ENCODE results near the gene THNSL1.
"Not testable (repeated sequence)": the region's sequence is repeated elsewhere in the genome, so short reads cannot be mapped to it uniquely, and the experiment has no call there.

Gene THNSL1

GRCh38 chr10:25016376-25017153 lies at the start of gene THNSL1:
Gene THNSL1 (plus strand): TSS chr10:25016612. CDS start chr10:25023224, 6,612 bp downstream.
- peak; percentile 95 for DNase-seq

GRCh38 chr10:24966962-24967481 lies 49.4 kb upstream of the THNSL1 start:
- no peak for DNase-seq

- no peak for DNase-seq
These were observed 48.1 kb upstream of the THNSL1 start for GRCh38 chr10:24968349-24968748.

- not testable (repeated sequence) for DNase-seq
These were observed 47.5 kb upstream of the THNSL1 start for GRCh38 chr10:24968951-24969350.

- DNase-seq: no peak
These were observed 46.6 kb upstream of the THNSL1 start for GRCh38 chr10:24969841-24970281.

GRCh38 chr10:24971374-24971773 lies 45.0 kb upstream of the THNSL1 start:
- DNase-seq: no peak

- no peak for DNase-seq
These were observed 43.2 kb upstream of the THNSL1 start for GRCh38 chr10:24973163-24973562.

- DNase-seq: no peak
These were observed 41.4 kb upstream of the THNSL1 start for GRCh38 chr10:24974976-24975375.

GRCh38 chr10:24979685-24980084 lies 36.7 kb upstream of the THNSL1 start:
- DNase-seq: no peak

- DNase-seq: no peak
These were observed 35.2 kb upstream of the THNSL1 start for GRCh38 chr10:24981161-24981710.

GRCh38 chr10:24982319-24983112 lies 33.9 kb upstream of the THNSL1 start:
- DNase-seq: no peak

- DNase-seq: no peak
These were observed 33.3 kb upstream of the THNSL1 start for GRCh38 chr10:24983130-24983529.

GRCh38 chr10:24983946-24984345 lies 32.5 kb upstream of the THNSL1 start:
- no peak for DNase-seq

- DNase-seq: no peak
These were observed 31.5 kb upstream of the THNSL1 start for GRCh38 chr10:24984906-24985305.

- DNase-seq: no peak
These were observed 27.4 kb upstream of the THNSL1 start for GRCh38 chr10:24988831-24989640.

GRCh38 chr10:24989867-24990266 lies 26.5 kb upstream of the THNSL1 start:
- no peak for DNase-seq

GRCh38 chr10:24991298-24991697 lies 25.1 kb upstream of the THNSL1 start:
- DNase-seq: no peak

- no peak for DNase-seq
These were observed 23.8 kb upstream of the THNSL1 start for GRCh38 chr10:24992512-24993133.

GRCh38 chr10:24993237-24993958 lies 23.0 kb upstream of the THNSL1 start:
- no peak for DNase-seq

GRCh38 chr10:24995072-24995471 lies 21.3 kb upstream of the THNSL1 start:
- no peak for DNase-seq

GRCh38 chr10:24998044-24998443 lies 18.4 kb upstream of the THNSL1 start:
- DNase-seq: no peak

Measured in activated T-cell treated with anti-CD3 and anti-CD28 coated beads for 4 hours (primary cell).